GM12891 (cell line): Measurements from ENCODE around the gene PURB.

Experiments used
- DNase-seq: peaks from one replicate; pipeline ENCODE4 v3.0.0; 2011; ENCODE audit warnings: low spot score; ENCODE audit not compliant: insufficient read length
- FAIRE-seq: peaks from 2 replicates; lab custom pipeline; 2011; peaks lifted over from hg19 to GRCh38; lab: Jason Lieb, UNC
- PAX5 ChIP-seq: IDR thresholded peaks from 2 replicates; pipeline ENCODE4 v1.6.1; 2011; ENCODE audit warnings: low read length, moderate library complexity, mild to moderate bottlenecking; ENCODE audit not compliant: insufficient read depth, severe bottlenecking
- POLR2A ChIP-seq: IDR thresholded peaks from 2 replicates; pipeline ENCODE4 v1.6.1; 2011; ENCODE audit warnings: low read depth, low read length, control low read depth
- POLR2AphosphoS5 ChIP-seq: IDR thresholded peaks from 2 replicates; pipeline ENCODE4 v1.6.1; 2011; ENCODE audit warnings: low read depth, low read length, control low read depth
- POU2F2 ChIP-seq: IDR thresholded peaks from 2 replicates; pipeline ENCODE4 v1.6.1; 2011; ENCODE audit warnings: low read depth, mild to moderate bottlenecking, control low read depth, low read length, moderate library complexity
- SPI1 ChIP-seq: IDR thresholded peaks from 2 replicates; pipeline ENCODE4 v1.6.1; 2011; ENCODE audit warnings: low read depth, low read length, control low read depth
- TAF1 ChIP-seq: IDR thresholded peaks from 2 replicates; pipeline ENCODE4 v1.6.1; 2011; ENCODE audit warnings: low read depth, low read length, control low read depth

Gene PURB

DNA sequence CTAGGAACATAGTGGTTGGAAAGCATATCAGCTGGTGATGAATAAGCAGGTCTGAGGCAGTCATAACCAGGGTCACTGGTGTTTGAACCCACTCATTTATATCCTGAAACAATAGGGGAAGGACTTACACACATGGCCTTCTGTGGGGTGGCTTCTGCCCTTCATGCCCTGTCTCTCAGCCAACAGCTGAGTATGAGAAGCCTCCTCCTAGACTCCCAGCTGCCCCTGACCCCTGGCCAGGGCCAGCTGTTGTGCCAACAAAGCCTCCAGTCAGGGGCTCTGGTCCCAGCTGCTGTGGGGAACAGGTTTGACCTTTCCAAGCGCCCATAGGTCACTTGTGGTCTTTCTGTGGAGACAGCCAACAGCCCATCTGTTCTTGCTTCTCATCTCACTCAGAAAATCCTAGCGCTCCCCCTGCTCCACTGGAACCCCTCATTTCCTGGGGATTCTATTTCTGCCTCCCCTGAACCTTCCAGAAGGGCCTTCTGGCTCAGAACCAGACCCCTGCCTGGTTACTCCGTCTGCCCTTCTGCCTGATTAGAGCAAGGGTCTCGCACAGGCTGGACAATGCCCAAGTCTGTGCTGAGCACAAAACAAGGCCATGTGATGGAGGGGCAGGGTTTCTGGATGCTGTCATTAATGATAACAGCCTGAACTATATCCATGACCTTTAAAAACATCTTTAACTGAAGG lies 9.7 kb upstream of the PURB start:
- no peak for TF ChIP-seq TAF1
- no peak for TF ChIP-seq POLR2AphosphoS5
- TF ChIP-seq POU2F2: no peak
- TF ChIP-seq PAX5: no peak
- TF ChIP-seq SPI1: no peak
- TF ChIP-seq POLR2A: no peak
- DNase-seq (no peak), FAIRE-seq (no peak)

DNA sequence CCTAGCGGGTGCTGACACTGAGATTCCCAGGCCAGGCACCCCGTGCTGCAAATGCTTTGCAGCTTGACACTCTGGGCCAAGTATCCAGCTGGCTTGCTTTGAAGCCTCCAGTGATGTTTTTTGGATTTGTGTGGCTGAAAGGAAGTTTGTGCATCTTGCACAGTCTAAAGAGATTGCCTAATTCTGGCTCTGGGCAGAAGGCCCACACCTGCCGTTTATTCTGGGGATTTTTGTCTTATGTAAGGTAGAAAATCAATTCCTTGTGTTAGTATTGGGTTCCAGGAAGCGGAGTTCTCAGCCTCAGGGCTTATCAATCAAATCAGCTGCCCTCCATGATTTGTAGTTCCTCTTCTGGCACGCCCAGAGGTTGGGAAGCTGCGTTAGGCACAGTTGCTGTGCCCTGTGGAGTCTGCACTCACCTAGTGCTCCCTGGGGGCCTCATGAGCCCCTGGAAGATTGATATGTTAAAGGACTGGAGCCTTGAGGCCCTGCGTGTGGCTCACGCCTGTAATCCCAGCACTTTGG lies 8.4 kb upstream of the PURB start:
- no peak for TF ChIP-seq TAF1
- no peak for TF ChIP-seq POLR2A
- no peak for TF ChIP-seq PAX5
- TF ChIP-seq POU2F2: no peak
- no peak for TF ChIP-seq POLR2AphosphoS5
- TF ChIP-seq SPI1: no peak
- FAIRE-seq (no peak), DNase-seq (no peak)

DNA sequence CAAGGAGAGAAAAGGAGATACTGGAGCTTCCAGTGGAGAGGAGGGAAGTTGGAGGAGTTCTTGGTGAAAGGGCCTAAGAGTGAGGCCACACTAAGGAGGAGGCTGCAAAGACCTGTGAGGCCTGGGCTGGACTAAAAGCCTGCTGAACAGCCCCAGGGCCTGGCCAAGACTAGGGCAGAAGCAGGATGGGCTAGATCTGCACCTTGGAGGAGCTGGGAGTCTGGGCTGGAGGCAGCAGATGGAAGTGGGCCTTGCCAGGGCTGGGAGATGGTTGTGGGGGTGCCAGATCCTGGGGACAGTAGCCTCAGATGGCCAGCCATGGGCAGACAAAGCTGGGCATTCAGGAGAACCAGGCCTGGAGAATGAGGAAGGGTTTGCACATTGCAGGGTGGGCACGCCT lies 6.5 kb upstream of the PURB start:
- TF ChIP-seq POLR2A (no peak), POLR2AphosphoS5 (no peak), SPI1 (no peak), PAX5 (no peak), TAF1 (no peak), POU2F2 (no peak)
- DNase-seq (no peak), FAIRE-seq (no peak)

DNA sequence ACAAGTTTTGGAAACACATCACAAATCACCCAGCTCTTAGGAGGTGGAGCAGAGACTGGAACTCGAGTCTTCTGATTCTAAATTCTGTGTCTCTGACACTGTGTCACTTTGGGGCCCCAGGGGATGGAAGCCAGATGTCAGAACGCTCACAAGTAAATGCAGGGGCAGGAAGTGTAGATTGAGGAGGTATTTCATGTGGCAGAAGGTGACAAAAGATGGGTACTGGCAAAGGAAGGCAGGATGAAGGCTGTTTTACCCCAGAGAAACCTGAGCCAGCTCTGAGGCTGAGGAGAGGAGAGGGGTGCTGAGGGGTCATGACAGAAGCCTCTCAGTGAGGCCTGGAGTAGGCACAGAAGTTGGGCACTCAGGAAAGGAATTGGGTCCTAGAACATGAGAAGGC lies 6.0 kb upstream of the PURB start:
- TF ChIP-seq POLR2AphosphoS5 (no peak), PAX5 (no peak), POLR2A (no peak), SPI1 (no peak), POU2F2 (no peak), TAF1 (no peak)
- FAIRE-seq: no peak
- DNase-seq: no peak

DNA sequence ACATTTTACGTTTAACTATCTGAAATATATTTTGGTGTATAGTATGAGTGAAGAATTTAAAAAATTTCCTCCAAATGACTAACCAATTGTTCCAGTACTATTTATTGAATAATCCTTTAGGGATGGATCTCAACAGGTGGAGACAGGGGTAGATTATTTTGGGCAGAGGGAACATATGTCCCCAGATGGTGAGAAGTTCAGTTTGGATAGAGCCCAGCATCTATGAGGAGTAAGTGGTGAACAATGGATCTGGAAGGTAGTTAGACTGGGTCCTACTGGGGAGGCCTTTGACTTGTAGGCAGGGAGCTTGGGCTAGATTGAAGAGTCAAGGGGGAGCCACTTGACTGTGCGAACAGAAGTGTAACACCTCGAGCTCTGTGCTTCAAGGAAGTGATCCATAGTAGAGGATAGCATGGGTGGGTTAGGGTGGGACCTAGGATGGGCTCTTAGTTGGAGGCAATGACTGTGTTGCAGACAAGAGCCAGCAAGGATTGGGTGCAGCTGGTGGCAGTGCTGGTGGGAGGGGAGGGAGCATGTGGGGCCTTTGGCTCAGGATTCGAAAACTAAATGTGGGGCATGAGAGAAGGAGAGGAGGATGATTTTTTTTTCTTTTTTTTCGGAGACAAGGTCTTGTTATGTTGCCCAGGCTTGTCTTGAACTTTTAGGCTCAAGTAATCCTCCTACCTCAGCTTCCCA lies 3.9 kb upstream of the PURB start:
- FAIRE-seq (no peak), DNase-seq (no peak)
- TF ChIP-seq POLR2AphosphoS5 (no peak), SPI1 (no peak), POLR2A (no peak), POU2F2 (no peak)

DNA sequence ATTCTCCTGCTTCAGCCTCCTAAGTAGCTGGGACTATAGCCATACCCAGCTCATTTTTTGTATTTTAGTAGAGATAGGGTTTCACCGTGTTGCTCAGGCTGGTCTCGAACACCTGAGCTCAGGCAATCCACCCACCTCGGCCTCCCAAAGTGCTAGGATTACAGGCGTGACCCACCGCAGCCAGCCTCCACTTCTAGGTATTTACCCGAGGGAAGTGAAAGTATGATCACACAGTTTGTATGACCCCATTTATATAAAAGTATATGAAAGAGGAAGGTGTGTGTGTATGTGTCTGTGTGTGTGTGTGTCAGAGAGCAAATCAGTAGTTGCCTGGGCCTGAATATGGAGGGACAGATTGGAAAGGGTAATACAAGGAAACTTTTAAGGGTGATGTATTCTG lies 2.0 kb upstream of the PURB start:
- FAIRE-seq: no peak
- DNase-seq: no peak
- TF ChIP-seq POLR2A (no peak), SPI1 (peak; percentile 90)

DNA sequence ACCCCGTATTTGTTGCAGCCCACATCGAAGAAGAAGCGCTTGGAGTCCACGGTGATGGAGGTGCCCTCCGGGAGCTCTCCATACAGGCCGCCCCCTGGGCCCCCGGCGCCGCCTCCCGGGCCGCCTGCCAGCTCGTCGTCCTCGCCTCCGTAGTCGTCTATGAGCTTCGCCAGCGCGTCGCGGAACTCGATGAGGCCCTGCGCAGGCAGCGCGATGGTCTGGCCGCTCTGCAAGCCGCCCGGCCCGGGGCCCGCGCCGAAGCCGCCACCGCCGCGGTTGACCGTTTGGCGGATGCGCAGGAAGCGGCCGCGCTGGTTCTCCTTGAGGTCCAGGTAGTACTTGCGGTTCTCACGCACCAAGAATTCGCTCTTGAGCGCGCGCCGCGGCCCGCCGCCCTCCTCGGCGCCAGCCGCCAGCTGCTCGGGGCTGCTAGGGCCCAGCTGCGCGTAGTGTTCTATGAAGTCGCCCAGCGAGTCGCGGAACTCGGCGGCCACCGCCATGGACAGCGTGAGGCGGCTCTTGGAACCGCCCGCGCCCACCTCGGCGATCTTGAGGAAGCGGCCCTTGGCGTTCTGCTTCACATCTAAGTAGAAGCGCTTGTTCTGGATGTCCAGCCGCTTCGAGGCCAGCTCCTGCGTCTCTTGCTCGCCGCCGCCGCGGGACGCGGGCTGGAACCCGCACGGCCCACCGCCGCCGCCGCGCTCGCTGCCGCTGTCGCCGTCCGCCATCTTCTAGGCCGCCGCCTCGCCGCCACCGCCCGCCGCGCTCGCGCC lies 523 bp downstream of the PURB start:
- FAIRE-seq: peak; percentile 70
- DNase-seq: no peak
- no peak for TF ChIP-seq PAX5

DNA sequence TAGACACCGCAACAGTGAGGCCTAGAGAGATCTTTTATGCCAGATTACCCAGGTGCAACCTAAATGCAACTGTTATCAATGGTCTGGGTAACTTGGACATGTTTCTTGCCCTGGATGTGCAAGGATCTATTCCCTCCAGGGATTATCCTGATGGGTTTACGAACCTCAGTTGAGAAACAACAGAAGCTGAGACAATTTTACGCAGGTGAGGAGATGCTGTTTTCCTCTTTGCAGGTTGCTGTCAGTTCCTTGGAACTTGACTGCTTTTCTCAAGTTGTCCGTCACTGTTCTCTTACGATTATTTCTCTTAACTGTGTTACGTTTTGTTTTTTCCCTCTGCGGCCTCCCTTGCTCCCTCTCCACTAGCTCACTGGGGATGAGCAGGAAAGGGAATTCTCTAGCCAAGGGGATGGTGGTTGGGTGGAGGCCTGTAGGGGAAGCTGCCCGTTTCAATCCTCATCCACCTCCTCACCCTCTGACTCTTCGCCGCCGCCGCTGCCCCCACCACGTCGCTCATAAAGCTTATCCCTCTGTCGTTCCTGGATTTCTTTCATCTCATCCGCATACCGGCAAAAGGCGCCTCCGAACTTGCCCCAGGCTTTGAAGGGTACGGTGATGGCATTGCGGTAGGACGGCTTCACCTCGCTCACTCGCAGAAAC lies 1.2 kb downstream of the PURB start:
- TF ChIP-seq TAF1 (no peak), POU2F2 (no peak)
- DNase-seq (no peak), FAIRE-seq (no peak)

DNA sequence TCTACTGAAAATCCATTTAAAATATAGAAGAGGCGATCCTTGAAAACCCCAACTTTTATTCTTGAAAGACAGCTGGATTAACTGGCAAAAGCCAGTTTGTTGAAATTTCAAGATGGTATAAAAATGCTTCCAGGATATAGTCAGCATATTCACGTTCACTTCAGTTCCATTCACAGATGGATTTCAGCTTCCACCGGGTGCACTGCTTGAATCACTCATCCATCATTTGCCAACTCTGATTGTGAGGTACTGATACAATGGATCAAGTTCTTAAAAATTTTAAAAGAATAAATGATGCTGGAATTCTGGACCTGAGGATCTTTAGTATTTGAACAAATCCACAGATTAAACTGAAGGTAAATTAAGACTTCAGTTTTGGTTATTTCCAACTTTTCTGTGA lies 2.4 kb downstream of the PURB start:
- no peak for DNase-seq
- TF ChIP-seq TAF1 (no peak), SPI1 (no peak), POLR2AphosphoS5 (no peak), POU2F2 (no peak), PAX5 (no peak), POLR2A (no peak; the same call in 1 of the 2 replicates)
- FAIRE-seq: peak; percentile 38

DNA sequence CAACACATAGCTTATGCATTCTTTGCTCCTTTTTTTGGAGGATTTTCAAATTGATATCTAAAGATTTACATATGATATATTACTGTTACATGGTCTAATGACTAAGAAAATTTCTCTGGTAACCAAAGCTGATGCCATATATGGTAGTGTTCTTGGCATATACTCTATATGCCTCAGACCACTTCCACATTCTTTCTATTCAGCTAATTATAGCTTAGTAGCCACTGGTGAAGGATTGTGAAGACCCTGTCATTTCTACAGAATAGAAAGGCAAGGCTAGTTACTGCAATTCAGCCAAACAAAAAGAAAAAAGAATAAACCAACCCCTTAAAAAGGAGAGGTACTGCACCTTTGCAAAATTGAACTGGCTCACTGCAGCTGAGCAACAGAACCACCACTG lies 3.7 kb downstream of the PURB start:
- TF ChIP-seq SPI1: peak; percentile 80
- no peak for TF ChIP-seq PAX5
- no peak for TF ChIP-seq POU2F2
- TF ChIP-seq TAF1: no peak
- 0 out of 2 replicates have a peak, but pooled peaks have one; percentile 62 for TF ChIP-seq POLR2A
- DNase-seq (no peak), FAIRE-seq (peak; percentile 83)

DNA sequence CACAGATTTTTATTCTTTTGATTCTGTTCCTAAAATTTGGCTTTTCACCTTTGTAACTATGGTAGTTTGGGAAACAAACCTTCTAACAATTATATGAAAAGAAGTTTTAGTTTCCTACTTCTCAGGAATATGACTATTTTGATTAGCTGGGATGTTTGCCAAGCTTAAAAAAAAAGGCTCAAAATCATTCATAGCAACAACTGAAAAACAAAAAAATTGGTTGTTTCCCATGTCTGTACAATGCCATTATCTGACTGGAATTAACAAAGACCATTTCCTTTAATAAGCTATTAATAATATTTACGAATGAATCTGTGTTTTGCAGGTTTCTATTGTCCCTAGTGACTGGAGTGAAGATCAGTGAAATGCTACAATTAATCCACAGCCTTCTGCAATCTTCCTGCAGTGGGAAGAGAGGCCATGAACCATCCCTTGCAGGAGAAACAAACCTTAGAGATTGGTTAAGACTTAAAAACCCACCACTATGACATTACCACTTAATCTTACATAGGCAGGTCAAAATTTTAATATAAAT lies 4.2 kb downstream of the PURB start:
- TF ChIP-seq POLR2AphosphoS5 (no peak), POLR2A (no peak), PAX5 (no peak), POU2F2 (no peak), TAF1 (no peak), SPI1 (no peak)
- DNase-seq (no peak), FAIRE-seq (no peak)
